Measurements from ENCODE around the gene GALE.
A peak's percentile ranks its signal among the peaks of the same experiment; 100 is the strongest.
"Not testable (repeated sequence)": the region's sequence is repeated elsewhere in the genome, so short reads cannot be mapped to it uniquely, and the experiment has no call there.

Gene GALE

GRCh38 chr1:23792151-23792945 is 8.2 kb downstream of the GALE start:
- DNase-seq (ENCODE audit: low read depth in 3 of 3): no peak

GRCh38 chr1:23791516-23792047 is 9.0 kb downstream of the GALE start:
- no peak for DNase-seq (ENCODE audit: low read depth in 3 of 3)

DNA sequence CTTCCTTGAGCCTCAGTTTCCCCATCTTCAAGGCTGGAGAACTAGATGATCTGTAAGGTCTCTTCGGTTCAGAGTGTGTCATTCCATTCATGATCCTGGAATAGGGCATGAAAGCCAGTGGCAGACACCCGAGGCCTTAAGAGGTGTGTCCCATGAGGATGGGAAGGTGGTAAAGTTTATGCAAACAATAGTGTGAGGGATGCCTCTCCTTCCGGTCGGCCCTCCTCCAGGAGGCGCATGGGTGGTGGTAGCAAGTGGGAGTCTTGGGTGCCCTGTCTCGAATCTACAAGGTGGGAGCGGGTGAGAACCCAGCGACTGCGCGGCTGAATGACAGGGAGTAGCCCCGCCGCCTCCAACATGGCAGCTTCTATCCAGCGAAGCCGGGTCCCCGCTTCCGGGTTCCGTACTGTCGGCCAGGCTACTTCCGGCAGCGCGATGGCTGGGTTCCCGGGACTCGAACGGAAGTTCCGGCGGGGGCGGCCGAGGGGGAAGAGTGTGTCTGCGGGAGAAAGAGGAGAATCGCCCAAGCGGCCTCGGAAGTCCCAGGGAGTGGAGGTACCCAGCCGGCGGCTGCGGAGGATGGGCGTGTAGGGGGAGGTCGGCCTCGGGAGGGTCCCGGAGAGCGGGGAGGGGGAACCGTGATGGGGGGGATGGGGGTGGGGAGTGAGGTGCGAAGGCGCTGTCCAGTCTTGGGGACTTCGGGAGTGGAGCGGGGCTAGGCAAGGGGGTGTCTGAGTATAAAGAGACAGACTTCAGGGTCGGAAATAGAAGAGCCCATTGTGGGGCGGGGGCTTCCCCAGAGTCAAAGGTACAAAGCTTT is 9.6 kb downstream of the GALE start, which contains the start of gene LYPLA2:
Gene LYPLA2 (plus strand): TSS at position 450 of the 820 bp plus-strand sequence. CDS start 1,538 bp downstream, outside the sequence.
- peak; percentile 82 to 91 (median 83) for DNase-seq (ENCODE audit: low read depth in 3 of 3)

DNA sequence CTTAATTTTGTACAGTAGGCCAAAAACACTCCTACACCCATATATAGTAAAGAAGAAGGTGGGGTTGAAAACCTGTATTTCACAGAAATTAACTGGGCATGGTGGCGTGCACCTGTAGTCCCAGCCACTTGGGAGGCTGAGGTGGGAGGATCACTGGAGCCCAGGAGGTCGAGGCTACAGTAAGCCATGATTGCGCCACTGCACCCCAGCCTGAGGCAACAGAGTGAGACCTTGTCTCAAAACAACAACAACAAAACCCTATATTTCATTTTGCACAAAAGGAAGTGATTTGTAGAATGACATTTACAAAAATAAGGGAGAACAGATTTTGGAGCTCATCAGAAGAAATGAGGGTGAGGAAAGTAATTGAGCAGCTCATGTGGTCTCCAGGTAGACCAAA is 11.9 kb downstream of the GALE start:
- DNase-seq (ENCODE audit: low read depth in 3 of 3): no peak

DNA sequence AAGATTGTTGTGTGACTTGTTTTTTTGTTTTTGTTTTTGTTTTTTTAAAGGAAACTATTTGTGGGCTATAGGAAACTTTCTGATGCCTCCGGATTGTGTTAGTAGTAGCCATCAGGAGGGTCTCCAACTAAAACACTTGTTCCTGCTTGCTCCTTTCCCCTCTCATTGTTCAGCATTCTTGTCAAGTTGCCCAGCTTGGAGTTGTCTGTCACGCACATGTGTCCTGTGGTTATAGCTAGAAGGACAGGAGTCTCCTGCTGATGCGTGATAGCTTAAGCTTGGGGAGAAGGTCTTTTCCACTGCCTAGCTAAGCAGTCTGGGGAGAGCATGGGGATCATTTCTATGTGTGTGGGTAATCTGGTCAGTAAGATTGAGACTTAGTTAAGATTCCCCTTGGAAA is 12.9 kb downstream of the GALE start:
- no peak for DNase-seq (ENCODE audit: low read depth in 3 of 3)

DNA sequence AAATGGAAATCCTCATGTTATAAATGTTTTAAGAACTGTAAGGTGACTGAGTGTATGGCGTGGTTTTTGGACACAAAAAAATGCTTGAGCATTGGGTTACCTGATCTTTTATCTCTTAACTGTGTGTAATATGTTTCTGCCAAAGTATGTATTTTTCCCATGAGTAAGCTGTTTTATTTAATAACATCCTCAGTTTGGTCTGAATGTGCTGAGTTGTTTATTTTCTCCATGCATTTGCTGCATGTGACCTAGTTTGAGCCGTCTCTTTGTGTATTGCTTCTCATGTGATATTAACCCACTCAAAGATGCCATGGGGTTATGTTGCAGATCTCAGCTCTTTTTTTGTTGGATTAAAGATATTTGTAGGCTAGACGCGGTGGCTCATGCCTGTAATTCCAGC is 15.7 kb downstream of the GALE start:
- no peak for DNase-seq (ENCODE audit: low read depth in 3 of 3)

- DNase-seq (ENCODE audit: low read depth in 3 of 3): not testable (repeated sequence)
Measured at GRCh38 chr1:23783141-23783540, 17.4 kb downstream of the GALE start.

- no peak for DNase-seq (ENCODE audit: low read depth in 3 of 3)
Measured at GRCh38 chr1:23779826-23780371, 20.7 kb downstream of the GALE start.

DNA sequence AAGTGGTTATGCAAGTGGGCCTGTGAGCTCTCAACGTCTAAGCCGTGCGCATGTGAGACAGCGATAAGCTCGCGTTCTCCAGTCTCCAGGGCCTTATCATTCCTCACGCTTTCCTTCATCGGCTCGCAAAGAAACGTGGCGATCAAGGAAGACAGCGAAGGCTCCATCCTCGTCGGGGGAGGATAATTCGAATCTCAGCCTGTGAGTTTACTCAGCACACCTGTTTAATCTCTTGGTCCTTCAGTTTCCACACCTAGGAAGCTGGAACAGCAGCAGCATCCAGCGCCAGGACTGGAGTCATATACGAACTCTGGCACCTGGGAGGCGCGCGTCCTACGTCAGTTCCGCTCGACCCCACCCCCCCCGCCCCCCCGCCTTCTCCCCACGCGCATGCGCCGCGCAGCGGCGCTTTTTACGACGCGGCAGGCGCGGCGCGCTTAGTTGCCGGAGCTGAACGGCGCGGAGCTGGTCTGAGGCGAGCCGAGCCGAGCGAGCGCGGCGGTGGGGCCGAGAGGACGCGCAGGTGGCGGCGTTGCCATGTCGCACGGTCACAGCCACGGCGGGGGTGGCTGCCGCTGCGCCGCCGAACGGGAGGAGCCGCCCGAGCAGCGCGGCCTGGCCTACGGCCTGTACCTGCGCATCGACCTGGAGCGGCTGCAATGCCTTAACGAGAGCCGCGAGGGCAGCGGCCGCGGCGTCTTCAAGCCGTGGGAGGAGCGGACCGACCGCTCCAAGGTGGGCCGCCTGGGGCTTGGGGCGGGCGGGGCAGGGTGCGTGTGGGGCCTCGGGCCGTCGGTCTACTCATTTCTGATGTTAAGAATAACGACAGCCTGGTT is 22.4 kb downstream of the GALE start, which contains the start of gene PITHD1:
Gene PITHD1 (plus strand): TSS at position 440 of the 836 bp plus-strand sequence. CDS start 98 bp downstream, at position 538.
- DNase-seq (ENCODE audit: low read depth in 3 of 3): peak; percentile 54 to 76 (median 62)

DNA sequence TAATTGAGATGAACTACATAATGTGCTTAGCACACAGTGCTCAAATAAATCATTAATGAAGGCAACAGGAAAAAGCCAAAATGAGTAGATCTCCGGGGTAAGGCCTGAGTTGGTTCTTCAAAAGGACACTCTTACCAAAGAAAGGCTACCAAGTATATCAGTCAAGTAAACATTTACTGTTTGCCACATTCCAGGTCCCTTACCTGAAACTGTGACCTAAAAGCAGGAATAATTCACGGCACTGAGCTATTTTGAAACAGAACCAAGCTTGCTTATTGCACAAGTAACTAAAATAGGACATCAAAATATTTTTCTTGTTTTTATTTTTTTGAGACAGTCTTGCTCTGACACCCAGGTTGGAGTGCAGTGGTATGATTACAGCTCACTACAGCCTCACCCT is 24.3 kb downstream of the GALE start:
- DNase-seq (ENCODE audit: low read depth in 3 of 3): no peak

DNA sequence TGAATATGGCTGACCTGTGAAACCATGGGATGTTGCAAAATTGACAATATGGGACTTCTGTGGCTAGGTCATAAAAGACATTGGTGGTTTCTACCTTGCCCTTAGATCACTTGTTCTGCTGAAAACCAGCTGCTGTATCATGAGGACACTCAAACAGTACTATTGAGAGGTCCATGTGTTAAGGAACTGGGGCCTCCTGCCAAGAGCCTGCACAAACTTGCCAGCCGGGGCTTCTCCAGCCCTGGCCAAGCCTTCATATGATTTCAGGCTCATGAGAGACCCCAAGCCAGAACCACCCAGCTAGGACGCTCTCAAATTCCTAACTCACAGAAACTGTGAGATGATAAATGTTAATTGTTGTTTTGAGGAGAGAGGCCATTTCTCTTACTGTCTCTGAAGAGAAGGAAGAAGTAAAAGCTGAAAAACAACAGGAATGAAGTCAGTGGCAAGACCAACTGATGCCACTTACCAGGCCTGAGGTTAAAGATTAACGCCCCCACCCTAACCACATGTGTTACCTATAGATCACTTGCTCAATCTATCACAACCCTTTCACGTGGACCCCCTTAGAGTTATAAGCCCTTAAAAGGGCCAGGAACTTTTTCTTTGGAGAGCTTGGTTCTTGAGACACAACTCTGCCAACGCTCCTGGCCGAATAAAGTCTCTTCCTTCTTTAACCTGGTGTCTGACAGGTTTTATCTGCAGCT is 26.2 kb downstream of the GALE start:
- DNase-seq (ENCODE audit: low read depth in 3 of 3): no peak

DNA sequence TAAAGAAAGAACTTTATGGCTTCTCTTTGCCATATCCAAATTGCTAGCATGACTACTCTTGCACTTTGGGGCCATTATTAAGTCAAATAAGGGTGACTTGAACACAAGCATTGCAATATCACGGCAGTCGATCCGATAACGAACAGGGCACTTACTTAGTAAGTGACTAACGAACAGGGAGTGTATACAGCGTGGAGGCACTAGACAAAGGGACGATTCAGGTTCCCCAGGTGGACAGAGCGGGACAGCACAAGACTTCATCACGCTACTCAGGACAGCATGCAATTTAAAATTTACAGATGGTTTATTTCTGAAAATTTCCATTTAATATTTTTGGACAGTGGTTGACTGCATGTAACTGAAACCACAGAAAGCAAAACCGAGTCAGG is 27.7 kb downstream of the GALE start:
- no peak for DNase-seq (ENCODE audit: low read depth in 3 of 3)

GRCh38 chr1:23772049-23772853 is 28.3 kb downstream of the GALE start:
- DNase-seq (ENCODE audit: low read depth in 3 of 3): peak; percentile 75 to 88 (median 79)

DNA sequence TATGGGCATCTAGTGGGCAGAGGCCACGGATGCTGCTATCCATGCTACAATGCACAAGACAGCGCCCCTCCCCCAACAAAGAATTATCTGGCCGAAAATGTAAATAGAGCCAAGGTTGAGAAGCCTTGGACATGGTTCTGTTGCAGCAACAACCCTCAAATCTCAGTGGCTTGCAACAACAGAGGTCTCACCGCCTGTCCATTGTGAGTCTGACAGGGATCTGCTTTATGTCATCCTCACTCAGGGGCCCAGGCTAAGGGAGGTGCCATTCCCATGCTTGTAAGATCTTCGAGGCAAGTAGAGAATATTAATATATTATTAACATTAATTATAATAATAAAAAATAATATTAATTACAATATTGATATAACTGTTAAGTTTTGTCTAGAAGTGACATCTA is 31.8 kb downstream of the GALE start:
- DNase-seq (ENCODE audit: low read depth in 3 of 3): no peak

DNA sequence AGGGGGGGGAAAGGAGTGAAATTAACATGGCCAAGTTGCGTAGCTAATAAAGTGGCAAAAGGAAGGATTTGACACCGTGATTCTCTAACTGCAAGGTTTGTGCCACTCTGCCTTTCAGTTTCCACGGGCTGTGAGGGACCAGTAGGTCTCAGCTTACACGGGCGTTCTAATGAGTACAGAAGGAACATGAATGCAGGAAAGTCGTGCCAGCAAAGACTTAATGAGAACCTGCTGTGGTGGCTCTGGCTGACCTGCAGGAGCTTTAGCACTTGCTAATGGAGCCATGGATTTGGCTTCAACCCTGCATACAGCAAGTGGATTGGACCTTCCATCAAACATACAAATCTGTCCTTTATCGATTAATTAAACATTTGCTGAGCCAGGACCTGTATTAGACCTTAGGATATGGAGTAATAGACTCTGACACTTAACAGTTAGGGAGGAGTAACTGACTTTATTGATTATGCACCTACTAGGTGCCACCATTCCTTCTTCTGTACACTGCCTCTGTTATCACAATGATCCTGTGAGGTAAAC is 37.4 kb downstream of the GALE start:
- DNase-seq (ENCODE audit: low read depth in 3 of 3): no peak

DNA sequence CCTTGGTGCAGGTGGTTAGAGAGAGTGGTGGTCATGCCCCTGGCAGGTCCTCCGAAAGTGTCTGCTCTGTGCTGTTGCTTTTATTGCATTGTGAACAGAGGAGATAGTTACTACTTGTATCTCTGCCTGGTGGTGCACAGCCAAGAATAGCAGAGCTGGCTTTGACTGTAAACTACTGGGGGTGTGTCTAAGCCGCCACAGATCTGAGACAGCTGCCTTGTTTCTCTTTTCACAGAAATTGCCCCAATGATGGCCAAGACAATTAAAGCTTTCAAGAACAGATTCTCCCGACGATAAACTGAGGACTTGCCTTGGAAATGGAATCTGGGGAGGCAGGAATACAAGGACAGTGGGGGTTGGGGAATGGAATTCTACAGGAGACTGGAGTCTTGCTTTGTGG is 41.3 kb downstream of the GALE start:
- no peak for DNase-seq (ENCODE audit: low read depth in 3 of 3)

DNA sequence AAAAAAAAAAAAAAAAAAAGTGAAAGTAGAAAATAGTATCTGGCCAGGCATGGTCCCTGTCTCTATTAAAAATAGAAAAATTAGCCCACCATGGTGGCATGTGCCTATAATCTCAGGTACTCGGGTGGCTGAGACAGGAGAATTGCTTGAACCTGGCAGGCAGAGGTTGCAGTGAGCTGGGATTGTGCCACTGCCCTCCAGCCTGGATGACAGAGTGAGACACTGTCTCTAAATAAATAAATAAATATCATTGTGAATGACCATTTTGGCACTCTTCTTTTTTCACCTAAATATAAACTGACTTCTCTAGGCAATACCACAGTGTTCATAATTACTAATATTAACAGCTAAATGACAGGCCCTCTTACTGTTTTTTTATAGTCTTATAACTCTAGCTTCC is 42.7 kb downstream of the GALE start:
- no peak for DNase-seq (ENCODE audit: low read depth in 3 of 3)

GRCh38 chr1:23756676-23757075 is 43.9 kb downstream of the GALE start:
- DNase-seq (ENCODE audit: low read depth in 3 of 3): no peak

DNA sequence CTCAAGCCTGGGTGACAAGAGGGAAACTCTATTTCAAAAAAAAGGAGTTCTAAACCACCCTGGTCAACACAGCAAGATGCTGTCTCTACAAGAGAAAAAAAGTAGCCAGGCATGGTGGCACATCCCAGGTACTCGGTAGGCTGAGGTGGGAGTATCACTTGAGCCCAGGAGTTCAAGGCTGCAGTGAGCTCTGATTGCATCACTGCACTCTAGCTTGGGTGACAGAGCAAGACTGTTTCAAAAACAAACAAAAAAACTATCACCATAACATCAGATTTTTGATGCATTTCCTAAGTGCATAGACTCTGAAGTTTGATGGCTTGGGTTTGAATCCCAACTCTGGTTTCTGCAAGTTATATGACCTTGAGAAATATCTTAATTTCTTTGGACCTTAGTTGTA is 47.6 kb downstream of the GALE start:
- no peak for DNase-seq (ENCODE audit: low read depth in 3 of 3)

GRCh38 chr1:23751815-23752200 is 48.7 kb downstream of the GALE start:
- no peak for DNase-seq (ENCODE audit: low read depth in 3 of 3)
